NK-92 (cell line): ENCODE data around the gene DPM2.

Experiments
- DNase-seq: peaks from one replicate; lab custom pipeline; 2025; ENCODE audit not compliant: unreplicated experiment; lab: John Stamatoyannopoulos, UW

DPM2 gene

GRCh38 chr9:127899128-127899943 is 38.3 kb downstream of the DPM2 start, which contains the start of gene ST6GALNAC6:
ST6GALNAC6 (minus strand) TSS chr9:127899603; CDS start chr9:127897981, 1,622 bp downstream.
- DNase-seq, result no peak

GRCh38 chr9:127898433-127899127 is 39.1 kb downstream of the DPM2 start:
- no peak for DNase-seq

- DNase-seq, result no peak
Observed at GRCh38 chr9:127897193-127897692, 40.4 kb downstream of the DPM2 start.

GRCh38 chr9:127896395-127897192 is 41.1 kb downstream of the DPM2 start:
- DNase-seq, result no peak

- no peak for DNase-seq
Observed at GRCh38 chr9:127895811-127896210, 41.8 kb downstream of the DPM2 start.

GRCh38 chr9:127893392-127893791 is 44.3 kb downstream of the DPM2 start:
- no peak for DNase-seq

GRCh38 chr9:127892831-127893230 is 44.8 kb downstream of the DPM2 start:
- no peak for DNase-seq

GRCh38 chr9:127890053-127890452 is 47.6 kb downstream of the DPM2 start:
- DNase-seq, result no peak

- DNase-seq, result no peak
Observed at GRCh38 chr9:127887792-127888191, 49.9 kb downstream of the DPM2 start.

GRCh38 chr9:127886401-127886972 is 51.2 kb downstream of the DPM2 start:
- no peak for DNase-seq

GRCh38 chr9:127885508-127886281 is 52.0 kb downstream of the DPM2 start:
- DNase-seq, result no peak
